ENCODE results near the gene CDH16. TPM values are rescaled to one million over a fixed set of nuclear protein-coding genes. Genes with fewer than 3 reads are reported as not detected.
"Not testable (repeated sequence)": the region's sequence is repeated elsewhere in the genome, so short reads cannot be mapped to it uniquely, and the experiment has no call there.

CDH16 gene
- total RNA-seq, 1 experiment from 2014 or later = not detected

DNA sequence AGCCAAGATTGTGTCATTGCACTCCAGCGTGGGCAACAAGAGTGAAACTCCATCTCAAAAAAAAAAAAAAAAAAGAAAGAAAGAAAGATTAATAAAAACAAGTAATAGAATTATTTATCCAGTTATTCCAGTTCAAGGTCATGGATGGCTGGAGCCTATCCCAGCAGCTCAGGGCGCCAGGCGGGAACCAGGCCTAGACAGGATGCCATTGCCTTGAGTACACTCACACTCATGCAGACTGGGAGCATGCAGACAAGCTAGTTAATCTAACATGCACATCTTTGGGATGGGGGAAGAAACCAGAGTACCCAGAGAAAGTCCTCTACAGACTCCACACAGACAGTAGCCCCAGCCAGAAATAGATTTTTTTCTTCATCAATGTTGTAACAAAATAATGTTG, 20.5 kb downstream of the CDH16 start:
- DNase-seq (ENCODE audit: low read depth) = no peak

GRCh38 chr16:66896682-66897081, 22.0 kb downstream of the CDH16 start:
- DNase-seq (ENCODE audit: low read depth) = not testable (repeated sequence)

DNA sequence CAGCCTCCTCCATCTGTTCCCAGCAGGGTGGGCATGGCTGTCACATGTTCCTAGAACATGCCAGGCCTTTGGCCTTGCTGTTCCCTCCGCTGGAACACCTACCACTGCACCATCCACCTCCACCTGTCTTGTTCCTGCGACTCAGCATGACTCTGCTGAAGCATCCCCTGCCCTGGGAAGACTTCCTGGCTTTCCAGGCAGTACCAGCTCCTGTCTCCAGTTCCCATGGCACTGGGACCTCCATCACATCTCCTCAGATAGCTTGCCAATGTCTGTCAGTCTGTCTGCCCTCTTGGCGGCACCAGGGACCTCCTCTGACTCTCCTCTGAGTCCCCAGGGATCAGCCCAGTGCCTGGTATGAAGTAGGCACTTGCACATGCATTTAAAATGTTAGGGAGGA, 22.7 kb downstream of the CDH16 start:
- no peak for DNase-seq (ENCODE audit: low read depth)

- no peak for DNase-seq (ENCODE audit: low read depth)
Measured at GRCh38 chr16:66895689-66895979, 23.1 kb downstream of the CDH16 start.

DNA sequence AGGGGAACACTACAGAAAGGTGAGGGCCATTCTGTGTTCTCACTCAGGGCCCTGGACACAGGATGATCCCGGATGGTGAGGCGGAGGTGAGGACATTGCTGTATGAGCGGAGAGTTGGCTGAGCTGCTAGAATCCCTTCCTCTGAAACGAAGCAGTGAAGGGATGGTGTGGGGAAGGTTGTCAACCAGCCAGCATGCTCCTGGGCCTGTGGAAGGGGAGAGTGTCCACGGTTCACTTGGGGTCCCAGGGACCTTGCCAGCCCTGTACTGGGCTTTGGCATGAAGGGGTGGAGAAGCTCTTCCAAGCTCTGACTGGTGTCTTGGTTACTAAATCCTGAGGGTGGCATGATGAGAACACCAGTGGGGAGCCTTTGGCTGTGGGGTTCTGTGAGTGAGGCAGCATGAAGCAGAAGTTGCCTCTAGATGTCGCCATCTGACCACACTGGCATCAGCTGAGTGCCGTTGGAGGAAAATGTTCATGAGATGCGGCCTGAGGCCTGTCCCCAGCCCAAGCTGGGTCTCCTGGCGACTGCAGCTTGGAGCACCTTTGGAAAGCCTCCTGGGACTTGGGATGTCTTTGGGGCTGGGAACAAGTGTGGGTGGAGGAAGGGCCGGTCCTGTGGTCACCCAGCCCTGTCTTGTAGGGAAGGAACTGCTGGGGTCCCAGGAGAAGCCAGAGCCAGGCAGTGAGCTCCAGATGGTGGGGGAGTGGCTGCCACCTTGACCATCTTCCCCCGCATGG, 23.6 kb downstream of the CDH16 start:
- peak; percentile 74 for DNase-seq (ENCODE audit: low read depth)

DNA sequence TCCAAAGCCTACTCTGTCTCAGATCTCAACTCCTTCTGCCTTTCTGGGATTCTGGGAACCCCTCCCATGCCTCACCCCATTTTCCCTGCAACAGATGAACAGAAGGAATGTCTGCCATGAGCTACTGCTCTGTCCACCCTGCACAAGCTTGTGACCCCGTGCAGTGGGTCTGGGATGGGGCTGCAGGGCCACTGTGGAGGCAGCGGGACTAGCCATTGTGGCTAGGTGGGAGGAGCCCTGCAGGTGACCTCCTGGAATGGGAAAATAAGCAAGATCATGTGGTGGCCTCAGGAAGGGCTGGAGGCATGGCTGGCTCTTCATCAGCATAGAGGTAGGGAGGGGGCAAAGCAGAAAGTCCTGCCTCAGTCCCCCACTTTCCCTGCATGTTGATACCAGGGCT, 24.6 kb downstream of the CDH16 start:
- DNase-seq (ENCODE audit: low read depth) = no peak

DNA sequence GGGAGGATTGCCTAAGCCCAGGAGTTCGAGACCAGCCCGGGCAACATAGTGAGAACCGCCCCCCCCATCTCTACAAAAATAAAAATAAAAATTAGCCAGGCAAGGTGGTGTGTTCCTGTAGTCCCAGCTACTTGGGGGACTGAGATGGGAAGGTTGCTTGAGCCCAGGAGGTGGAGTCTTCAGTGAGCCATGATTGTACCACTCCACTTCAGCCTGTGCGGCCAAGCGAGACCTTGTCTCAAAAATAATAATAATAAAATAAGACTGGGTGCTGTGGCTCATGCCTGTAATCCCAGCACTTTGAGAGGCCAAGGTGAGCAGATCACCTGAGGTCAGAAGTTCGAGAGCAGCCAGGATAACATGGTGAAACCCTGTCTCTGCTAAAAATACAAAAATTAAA, 26.9 kb downstream of the CDH16 start:
- no peak for DNase-seq (ENCODE audit: low read depth)

GRCh38 chr16:66891360-66891759, 27.3 kb downstream of the CDH16 start:
- DNase-seq (ENCODE audit: low read depth) = no peak

- DNase-seq (ENCODE audit: low read depth) = no peak
Measured at GRCh38 chr16:66890799-66891198, 27.9 kb downstream of the CDH16 start.

- no peak for DNase-seq (ENCODE audit: low read depth)
Measured at GRCh38 chr16:66889622-66890021, 29.1 kb downstream of the CDH16 start.

- peak; percentile 35 for DNase-seq (ENCODE audit: low read depth)
Measured at GRCh38 chr16:66888647-66889615, 29.8 kb downstream of the CDH16 start.

DNA sequence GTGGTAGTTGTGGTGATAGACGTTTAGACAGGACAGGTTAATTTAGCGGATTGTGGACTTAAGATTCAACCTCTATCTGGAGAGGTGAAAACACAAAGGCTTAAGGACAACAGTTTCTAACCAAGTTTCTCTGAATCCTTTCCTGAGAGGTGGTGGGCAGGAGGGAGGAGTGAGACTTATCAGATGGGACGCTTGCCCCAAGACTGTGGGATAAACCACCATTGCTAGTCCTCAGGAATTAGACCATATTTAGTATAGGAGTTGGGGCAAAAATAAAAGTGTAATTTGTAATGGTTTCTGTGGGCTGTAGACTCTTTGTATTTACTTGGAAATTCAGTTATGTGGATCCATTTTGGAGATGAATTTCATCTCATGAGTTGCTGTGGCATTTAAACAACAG, 31.8 kb downstream of the CDH16 start:
- DNase-seq (ENCODE audit: low read depth) = no peak

GRCh38 chr16:66886321-66886720, 32.4 kb downstream of the CDH16 start:
- no peak for DNase-seq (ENCODE audit: low read depth)

DNA sequence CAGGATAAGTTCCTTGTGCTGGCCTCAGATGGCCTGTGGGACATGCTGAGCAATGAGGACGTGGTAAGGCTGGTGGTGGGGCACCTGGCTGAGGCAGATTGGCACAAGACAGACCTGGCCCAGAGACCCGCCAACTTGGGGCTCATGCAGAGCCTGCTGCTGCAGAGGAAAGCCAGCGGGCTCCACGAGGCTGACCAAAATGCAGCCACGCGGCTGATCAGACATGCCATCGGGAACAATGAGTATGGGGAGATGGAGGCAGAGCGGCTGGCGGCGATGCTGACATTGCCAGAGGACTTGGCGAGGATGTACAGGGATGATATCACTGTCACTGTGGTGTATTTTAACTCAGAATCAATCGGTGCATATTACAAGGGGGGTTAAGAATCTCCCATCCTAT, 33.2 kb downstream of the CDH16 start:
- no peak for DNase-seq (ENCODE audit: low read depth)

DNA sequence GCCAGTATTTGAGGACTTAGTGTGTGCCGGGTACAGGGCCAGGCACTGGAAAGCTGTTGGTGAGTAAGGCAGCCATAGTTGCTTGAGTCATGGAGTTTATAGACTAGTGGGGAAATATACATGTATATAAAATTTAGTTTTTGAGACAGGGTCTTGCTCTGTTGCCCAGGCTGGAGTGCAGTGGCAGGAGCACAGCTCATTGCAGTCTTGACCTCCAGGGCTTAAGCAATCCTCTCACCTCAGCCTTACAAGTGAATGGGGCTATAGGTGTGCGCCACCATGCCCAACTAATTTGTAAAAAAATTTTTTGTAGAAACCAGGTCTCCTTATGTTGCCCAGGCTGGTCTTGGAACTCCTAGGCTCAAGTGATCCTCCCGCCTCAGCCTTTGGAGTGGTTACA, 36.0 kb downstream of the CDH16 start:
- DNase-seq (ENCODE audit: low read depth) = no peak

GRCh38 chr16:66881964-66882508, 36.6 kb downstream of the CDH16 start:
- no peak for DNase-seq (ENCODE audit: low read depth)

DNA sequence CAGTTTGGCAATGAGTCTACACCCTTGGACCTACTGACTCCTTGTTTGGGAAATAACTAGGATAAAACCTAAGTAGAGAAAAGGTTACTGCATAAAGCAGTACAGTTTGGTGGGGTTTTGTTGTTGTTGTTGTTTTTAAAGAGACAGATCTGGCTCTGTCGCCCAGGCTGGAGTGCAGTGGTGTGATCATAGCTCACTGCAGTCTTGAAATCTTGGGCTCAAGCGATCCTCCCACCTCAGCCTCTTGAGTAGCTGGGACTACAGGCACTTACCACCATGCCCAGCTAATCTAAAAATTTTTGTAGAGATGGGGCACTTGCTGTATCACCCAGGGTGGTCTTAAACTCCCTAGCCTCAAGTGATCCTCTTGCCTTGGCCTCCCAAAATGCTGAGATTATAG, 37.1 kb downstream of the CDH16 start:
- DNase-seq (ENCODE audit: low read depth) = no peak

DNA sequence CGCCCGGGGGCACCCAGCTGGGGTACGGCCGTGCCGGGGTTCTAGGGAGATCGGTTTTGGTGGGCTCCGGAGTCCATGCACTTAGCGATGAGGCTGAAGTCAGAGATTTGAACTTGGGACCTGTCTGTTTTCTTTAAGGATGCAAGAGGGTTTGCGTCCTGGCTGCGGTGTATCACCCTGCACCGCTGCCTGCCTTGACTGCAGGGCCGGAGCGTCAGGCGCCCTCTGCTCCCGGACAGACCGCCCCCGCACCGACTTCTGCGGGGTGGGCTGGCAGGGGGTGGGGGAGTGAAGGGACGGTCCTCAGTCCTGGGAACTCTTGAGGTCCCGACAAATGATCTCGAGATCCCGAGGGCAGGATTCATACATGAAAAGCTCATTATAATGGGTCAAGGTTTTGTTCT, 37.7 kb downstream of the CDH16 start:
- no peak for DNase-seq (ENCODE audit: low read depth)

GRCh38 chr16:66880288-66881013, 38.2 kb downstream of the CDH16 start, which contains the start of gene PDP2:
PDP2 (plus strand) TSS chr16:66880515; CDS start chr16:66884285, 3,770 bp downstream.
- DNase-seq (ENCODE audit: low read depth) = peak; percentile 92

- DNase-seq (ENCODE audit: low read depth) = peak; percentile 41
Measured at GRCh38 chr16:66878067-66878466, 40.6 kb downstream of the CDH16 start.

GRCh38 chr16:66874079-66874775, 44.5 kb downstream of the CDH16 start:
- peak; percentile 80 for DNase-seq (ENCODE audit: low read depth)
